SK-N-SH (cell line): ENCODE results near the gene MYO10. TPM values are rescaled to one million over a fixed set of nuclear protein-coding genes. Genes with fewer than 3 reads are reported as not detected.
"Not testable (repeated sequence)": the region's sequence is repeated elsewhere in the genome, so short reads cannot be mapped to it uniquely, and the experiment has no call there.

Experiments
- CTCF ChIA-PET: fragments of 300-600, 350-600 bp; formaldehyde crosslinking; extraction: SDS; loops from one replicate; lab custom pipeline; 2021; lab: Yijun Ruan, JAX
- POLR2A ChIA-PET: fragments of 350-600 bp; sonication (Branson Sonifier 250); formaldehyde crosslinking; extraction: SDS; loops from one replicate; lab custom pipeline; 2020; ENCODE audit warnings: antibody characterized with exemption, inconsistent platforms; lab: Yijun Ruan, JAX
- DNase-seq: peaks from one replicate; pipeline ENCODE4 v3.0.0; 2012
- H2AFZ ChIP-seq: fragments of 200-600 bp; sonication (generic); 2 replicates; pipeline ENCODE4 v1.8.1; 2016; ENCODE audit warnings: antibody characterized with exemption, mild to moderate bottlenecking, low read depth
- H3F3A ChIP-seq: fragments of 200-600 bp; sonication (generic); replicated peaks from 2 replicates; pipeline ENCODE3; 2016; ENCODE audit warnings: antibody characterized with exemption, mild to moderate bottlenecking; ENCODE audit not compliant: insufficient read depth
- H3K27ac ChIP-seq, 2 experiments: fragments of 200-500 bp in 1 of 2; fragments of 200-600 bp in 1 of 2; sonication (Bioruptor generic) in 1 of 2; sonication (generic), shearing (Covaris generic) in 1 of 2; 2 replicates each; pipeline versions ENCODE4 v1.5.1 to v1.6.1; 2014 to 2016; ENCODE audit warnings: low read depth in 2 of 2, inconsistent platforms in 1 of 2, low read length in 1 of 2, mild to moderate bottlenecking in 1 of 2, mixed read lengths in 1 of 2
- H3K27me3 ChIP-seq: fragments of 200-600 bp; sonication (generic), shearing (Covaris generic); 2 replicates; pipeline ENCODE4 v1.6.1; 2016; ENCODE audit warnings: mixed run types; ENCODE audit not compliant: insufficient read depth
- H3K36me3 ChIP-seq, 2 experiments: fragments of 200-500 bp in 1 of 2; fragments of 200-600 bp in 1 of 2; sonication (Bioruptor generic) in 1 of 2; sonication (generic) in 1 of 2; replicated peaks in 1 of 2; 2 replicates each; pipeline versions ENCODE3 to v1.5.1; 2014 to 2016; ENCODE audit warnings: low read length in 1 of 2, mild to moderate bottlenecking in 1 of 2; ENCODE audit not compliant: insufficient read depth in 2 of 2, control insufficient read depth in 1 of 2
- H3K4me1 ChIP-seq, 2 experiments: fragments of 200-500 bp in 1 of 2; fragments of 200-600 bp in 1 of 2; sonication (Bioruptor generic) in 1 of 2; sonication (generic), shearing (Covaris generic) in 1 of 2; 2 replicates each; pipeline versions ENCODE4 v1.5.1 to v1.6.1; 2014 to 2016; ENCODE audit warnings: low read depth in 1 of 2, low read length in 1 of 2, mixed run types in 1 of 2; ENCODE audit not compliant: insufficient read depth in 2 of 2, control insufficient read depth in 1 of 2
- H3K4me2 ChIP-seq: fragments of 200-600 bp; sonication (generic), shearing (Covaris generic); 2 replicates; pipeline ENCODE4 v1.6.1; 2017; ENCODE audit warnings: mixed run types
- H3K4me3 ChIP-seq, 2 experiments: fragments of 200-500 bp in 1 of 2; fragments of 200-600 bp in 1 of 2; sonication (Bioruptor generic) in 1 of 2; sonication (generic), shearing (Covaris generic) in 1 of 2; 2 replicates each; pipeline versions ENCODE4 v1.5.1 to v1.8.1; 2014 to 2016; ENCODE audit warnings: low read depth in 2 of 2, inconsistent platforms in 1 of 2, low read length in 1 of 2, mild to moderate bottlenecking in 1 of 2, mixed read lengths in 1 of 2, moderate library complexity in 1 of 2
- H3K79me2 ChIP-seq: fragments of 200-600 bp; sonication (generic); 2 replicates; pipeline ENCODE4 v1.8.1; 2017; ENCODE audit warnings: mild to moderate bottlenecking; ENCODE audit not compliant: insufficient read depth
- H3K9ac ChIP-seq: fragments of 200-600 bp; sonication (generic); 2 replicates; pipeline ENCODE4 v1.6.1; 2017; ENCODE audit warnings: mixed run types
- H3K9me2 ChIP-seq: fragments of 200-600 bp; sonication (generic); 2 replicates; pipeline ENCODE4 v1.6.1; 2017; ENCODE audit warnings: mixed run types
- H3K9me3 ChIP-seq: fragments of 200-600 bp; sonication (generic); 2 replicates; pipeline ENCODE4 v1.6.1; 2017; ENCODE audit warnings: mixed run types, mild to moderate bottlenecking, moderate library complexity
- H4K20me1 ChIP-seq: fragments of 200-600 bp; sonication (generic); 2 replicates; pipeline ENCODE4 v1.6.1; 2017; ENCODE audit warnings: mild to moderate bottlenecking, mixed run types; ENCODE audit not compliant: insufficient read depth
- FOSL2 ChIP-seq: IDR thresholded peaks from 2 replicates; pipeline ENCODE4 v1.4.0; 2012; ENCODE audit warnings: low read depth, mild to moderate bottlenecking, moderate library complexity, borderline replicate concordance
- FOXJ3 ChIP-seq: sonication (generic); formaldehyde crosslinking; IDR thresholded peaks from 2 replicates; pipeline ENCODE4 v1.5.1; 2020; ENCODE audit warnings: mild to moderate bottlenecking, missing genetic modification reagents
- IRF3 ChIP-seq: fragments of 150-350 bp; IDR thresholded peaks from 2 replicates; pipeline ENCODE4 v1.6.1; 2016; ENCODE audit warnings: mild to moderate bottlenecking, low read depth, low read length
- MAX ChIP-seq: IDR thresholded peaks from 2 replicates; pipeline ENCODE4 v1.4.0; 2012; ENCODE audit warnings: low read depth
- MXI1 ChIP-seq: IDR thresholded peaks from 2 replicates; pipeline ENCODE4 v1.6.1; 2012; ENCODE audit warnings: mild to moderate bottlenecking, low read depth, low read length, improper control_type of control experiment
- NFIC ChIP-seq: IDR thresholded peaks from 2 replicates; pipeline ENCODE4 v1.4.0; 2012; ENCODE audit warnings: borderline replicate concordance
- NRF1 ChIP-seq: IDR thresholded peaks from 2 replicates; pipeline ENCODE4 v1.6.1; 2012; ENCODE audit warnings: low read depth, mild to moderate bottlenecking, low read length
- YY1 ChIP-seq: IDR thresholded peaks from 2 replicates; pipeline ENCODE4 v1.4.0; 2012; ENCODE audit warnings: low read depth, mild to moderate bottlenecking
- WGBS: methylation state at CpG from one replicate; pipeline ENCODE4 v1.1.6; 2017; ENCODE audit warnings: low lambda C conversion rate; 5-methylcytosine and 5-hydroxymethylcytosine counted together
- polyA plus RNA-seq, 3 experiments: library from polyadenylated mRNA; depleted of rRNA; stranded (reverse); fragments of >200 nt; gene quantifications; 2 replicates each; pipeline ENCODE4 v1.2.3, GENCODE V29; 2012
- TF ChIP-seq, protein P1 (sequence below): IDR thresholded peaks from 2 replicates; pipeline ENCODE4 v1.4.0; 2012; ENCODE audit warnings: low read depth, borderline replicate concordance

The MYO10 gene
- polyA plus RNA-seq, 1 of the 3 experiments (the other 2 are of a cell fraction) = 8.1 TPM

GRCh38 chr5:16654647-16655334 is 281.3 kb downstream of the MYO10 start:
- Histone ChIP-seq H3K9me2 (no peaks in the 10 kb centered on the region), H3F3A (no peaks in the 10 kb centered on the region), H3K4me1 (no peaks in the 10 kb centered on the region), H3K27ac (no peak overlapping the region), H3K9ac (no peak overlapping the region), H3K4me3 (no peak overlapping the region), H3K36me3 (no peaks in the 10 kb centered on the region), H3K27me3 (no peaks in the 10 kb centered on the region), H3K4me2 (no peak overlapping the region), H4K20me1 (no peaks in the 10 kb centered on the region), H2AFZ (no peak overlapping the region), H3K79me2 (no peaks in the 10 kb centered on the region), H3K9me3 (no peaks in the 10 kb centered on the region)
- no peak for DNase-seq
- TF ChIP-seq YY1 (no peak), FOXJ3 (no peak), NFIC (no peak), IRF3 (no peak), NRF1 (no peak), MXI1 (no peak), MAX (no peak), FOSL2 (no peak)
- TF ChIP-seq, protein P1, sequence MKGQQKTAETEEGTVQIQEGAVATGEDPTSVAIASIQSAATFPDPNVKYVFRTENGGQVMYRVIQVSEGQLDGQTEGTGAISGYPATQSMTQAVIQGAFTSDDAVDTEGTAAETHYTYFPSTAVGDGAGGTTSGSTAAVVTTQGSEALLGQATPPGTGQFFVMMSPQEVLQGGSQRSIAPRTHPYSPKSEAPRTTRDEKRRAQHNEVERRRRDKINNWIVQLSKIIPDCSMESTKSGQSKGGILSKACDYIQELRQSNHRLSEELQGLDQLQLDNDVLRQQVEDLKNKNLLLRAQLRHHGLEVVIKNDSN = no peak
- 41% methylated on average over 6 of the region's 6 CpGs for WGBS
- ChIA-PET POLR2A (no interaction called here), CTCF (interaction anchor here (0.6 kb wide), 1 partner anchor 1058 kb away, joined by 3 read pairs; no protein-coding TSS in a partner anchor)

DNA sequence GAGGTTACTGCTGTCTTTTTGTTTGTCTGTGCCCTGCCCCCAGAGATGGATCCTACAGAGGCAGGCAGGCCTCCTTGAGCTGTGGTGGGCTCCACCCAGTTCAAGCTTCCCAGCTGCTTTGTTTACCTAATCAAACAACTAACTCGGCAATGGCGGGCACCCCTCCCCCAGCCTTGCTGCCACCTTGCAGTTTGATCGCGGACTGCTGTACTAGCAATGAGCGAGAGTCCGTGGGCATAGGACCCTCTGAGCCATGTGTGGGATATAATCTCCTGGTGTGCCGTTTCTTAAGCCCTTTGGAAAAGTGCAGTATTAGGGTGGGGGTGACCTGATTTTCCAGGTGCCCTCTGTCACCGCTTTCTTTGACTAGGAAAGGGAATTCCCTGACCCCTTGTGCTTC is 287.3 kb downstream of the MYO10 start:
- DNase-seq, H3K79me2 ChIP-seq, H3K4me2 ChIP-seq, H3K9ac ChIP-seq, H3K27me3 ChIP-seq, H3K27ac ChIP-seq, POLR2A ChIA-PET, H2AFZ ChIP-seq, H3K4me3 ChIP-seq, H3K9me2 ChIP-seq, H3F3A ChIP-seq, H3K9me3 ChIP-seq, H3K36me3 ChIP-seq, H3K4me1 ChIP-seq, H4K20me1 ChIP-seq: not testable (repeated sequence)
- CTCF ChIA-PET = interaction anchor here (0.8 to 1.1 kb wide), 2 partner anchors 18 to 40 kb away, joined by 3 read pairs; no protein-coding TSS in a partner anchor
- WGBS = 60% methylated on average over 2 of the region's 8 CpGs
